Stomach smooth muscle (tissue), 2 donors: ENCODE data around the gene FAM120AOS.

Experiments
- H3K27ac ChIP-seq: one replicate; pipeline ENCODE4 v1.7.0; 2013; ENCODE audit warnings: mild to moderate bottlenecking, low read length, inconsistent platforms
- H3K27me3 ChIP-seq, 2 donors: one replicate each; pipeline ENCODE4 v1.7.0; 2013; ENCODE audit warnings: low read length in 2 of 2; ENCODE audit not compliant: insufficient read depth in 2 of 2, control insufficient read depth in 1 of 2
- H3K36me3 ChIP-seq, 2 donors: one replicate each; pipeline ENCODE4 v1.7.0; 2013; ENCODE audit warnings: low read length in 2 of 2; ENCODE audit not compliant: control insufficient read depth in 2 of 2, insufficient read depth in 2 of 2
- H3K4me1 ChIP-seq: one replicate; pipeline ENCODE4 v1.7.0; 2013; ENCODE audit warnings: low read length; ENCODE audit not compliant: control insufficient read depth, insufficient read depth
- H3K4me3 ChIP-seq, 2 donors: one replicate each; pipeline ENCODE4 v1.7.0; 2013; ENCODE audit warnings: low read length in 2 of 2
- H3K9ac ChIP-seq, 2 donors: one replicate each; pipeline ENCODE4 v1.7.0; 2013; ENCODE audit warnings: low read length in 2 of 2, mild to moderate bottlenecking in 1 of 2
- H3K9me3 ChIP-seq, 2 donors: one replicate each; pipeline ENCODE4 v1.7.0; 2013; ENCODE audit warnings: low read length in 2 of 2; ENCODE audit not compliant: control insufficient read depth in 2 of 2
- donor health status: healthy.
- donor health status: Pancreatic carcinoma.

Gene FAM120AOS

GRCh38 chr9:93467462-93467861, 14.1 kb upstream of the FAM120AOS start:
- Histone ChIP-seq H3K4me1 (peaks cover 25% of the 10 kb centered on the region), H3K27ac (no peak overlapping the region), H3K27me3 (no peaks in the 10 kb centered on the region), H3K4me3 (no peak overlapping the region), H3K36me3 (no peaks in the 10 kb centered on the region), H3K9me3 (no peaks in the 10 kb centered on the region), H3K9ac (no peak overlapping the region)

GRCh38 chr9:93467062-93467416, 13.7 kb upstream of the FAM120AOS start:
- Histone ChIP-seq H3K4me1 (peaks cover 25% of the 10 kb centered on the region), H3K27me3 (no peaks in the 10 kb centered on the region), H3K36me3 (no peaks in the 10 kb centered on the region), H3K27ac (no peak overlapping the region), H3K4me3 (no peak overlapping the region), H3K9ac (no peak overlapping the region), H3K9me3 (no peaks in the 10 kb centered on the region)

GRCh38 chr9:93466416-93467061, 13.2 kb upstream of the FAM120AOS start:
- Histone ChIP-seq H3K9ac (no peak overlapping the region), H3K4me1 (peaks cover 25% of the 10 kb centered on the region), H3K4me3 (no peak overlapping the region), H3K27ac (no peak overlapping the region), H3K36me3 (no peaks in the 10 kb centered on the region), H3K27me3 (no peaks in the 10 kb centered on the region), H3K9me3 (no peaks in the 10 kb centered on the region)

- no peak overlapping the region for H3K9ac ChIP-seq
- no peaks in the 10 kb centered on the region for H3K27me3 ChIP-seq
- H3K36me3 ChIP-seq: no peaks in the 10 kb centered on the region
- H3K4me3 ChIP-seq: no peak overlapping the region
- no peaks in the 10 kb centered on the region for H3K9me3 ChIP-seq
- H3K27ac ChIP-seq: no peak overlapping the region
- H3K4me1 ChIP-seq: peaks cover 25% of the 10 kb centered on the region
Measured at GRCh38 chr9:93465855-93466254, 12.5 kb upstream of the FAM120AOS start.

GRCh38 chr9:93464876-93465275, 11.5 kb upstream of the FAM120AOS start:
- H3K4me3 ChIP-seq: no peak overlapping the region
- no peaks in the 10 kb centered on the region for H3K9me3 ChIP-seq
- H3K27me3 ChIP-seq: no peaks in the 10 kb centered on the region
- H3K9ac ChIP-seq: no peak overlapping the region
- H3K27ac ChIP-seq: no peak overlapping the region
- H3K4me1 ChIP-seq: peaks cover 25% of the 10 kb centered on the region
- no peaks in the 10 kb centered on the region for H3K36me3 ChIP-seq

- H3K27me3 ChIP-seq: no peaks in the 10 kb centered on the region
- peaks cover 25% of the 10 kb centered on the region for H3K4me1 ChIP-seq
- H3K9ac ChIP-seq: no peak overlapping the region
- no peak overlapping the region for H3K4me3 ChIP-seq
- H3K9me3 ChIP-seq: no peaks in the 10 kb centered on the region
- no peaks in the 10 kb centered on the region for H3K36me3 ChIP-seq
- H3K27ac ChIP-seq: no peak overlapping the region
Measured at GRCh38 chr9:93464395-93464794, 11.0 kb upstream of the FAM120AOS start.

- Histone ChIP-seq H3K36me3 (no peaks in the 10 kb centered on the region), H3K4me1 (peaks cover 20% of the 10 kb centered on the region), H3K4me3 (no peak overlapping the region), H3K27ac (no peak overlapping the region), H3K27me3 (no peaks in the 10 kb centered on the region), H3K9ac (no peak overlapping the region), H3K9me3 (no peaks in the 10 kb centered on the region)
Measured at GRCh38 chr9:93463638-93464248, 10.4 kb upstream of the FAM120AOS start.

- Histone ChIP-seq H3K27me3 (no peaks in the 10 kb centered on the region), H3K4me3 (no peak overlapping the region), H3K4me1 (peaks cover 14% of the 10 kb centered on the region), H3K27ac (no peak overlapping the region), H3K36me3 (no peaks in the 10 kb centered on the region), H3K9me3 (no peaks in the 10 kb centered on the region), H3K9ac (no peak overlapping the region)
Measured at GRCh38 chr9:93461821-93462220, 8.4 kb upstream of the FAM120AOS start.

- Histone ChIP-seq H3K27me3 (no peaks in the 10 kb centered on the region), H3K4me1 (peaks cover 10% of the 10 kb centered on the region), H3K27ac (no peak overlapping the region), H3K4me3 (no peak overlapping the region), H3K9ac (no peak overlapping the region), H3K9me3 (no peaks in the 10 kb centered on the region), H3K36me3 (no peaks in the 10 kb centered on the region)
Measured at GRCh38 chr9:93461414-93461743, 8.0 kb upstream of the FAM120AOS start.

GRCh38 chr9:93460689-93461413, 7.5 kb upstream of the FAM120AOS start:
- Histone ChIP-seq H3K4me1 (peaks cover 6% of the 10 kb centered on the region), H3K27ac (no peak overlapping the region), H3K36me3 (no peaks in the 10 kb centered on the region)

GRCh38 chr9:93459432-93459847, 6.1 kb upstream of the FAM120AOS start:
- no peaks in the 10 kb centered on the region for H3K36me3 ChIP-seq
- no peak overlapping the region for H3K4me3 ChIP-seq
- H3K27me3 ChIP-seq: no peaks in the 10 kb centered on the region
- no peaks in the 10 kb centered on the region for H3K9me3 ChIP-seq
- H3K4me1 ChIP-seq: peaks cover 14% of the 10 kb centered on the region
- H3K27ac ChIP-seq: no peak overlapping the region
- H3K9ac ChIP-seq: no peak overlapping the region

More at GRCh38 chr9:93460689-93461413, 7.5 kb upstream of the FAM120AOS start:
- Histone ChIP-seq H3K27me3 (no peaks in the 10 kb centered on the region), H3K9me3 (no peaks in the 10 kb centered on the region), H3K9ac (no peak overlapping the region), H3K4me3 (no peak overlapping the region)
